Transverse colon (tissue), 4 donors: ENCODE measurements around the gene MTURN.

Experiments
- POLR2AphosphoS5 ChIP-seq, 3 donors: sonication (generic); formaldehyde crosslinking; IDR thresholded peaks; one replicate each; pipeline ENCODE4 v1.6.1; 2016; ENCODE audit warnings: antibody characterized with exemption in 3 of 3
- TF ChIP-seq, protein P1 (sequence below), 5 experiments: fragments of 200-600 bp in 3 of 5; fragments of 450-650 bp in 2 of 5; sonication (generic) in 3 of 5; IDR thresholded peaks; 1 replicate in 2 of 5; 2 replicates in 3 of 5; pipeline ENCODE4 v1.5.1; 2016 to 2017; ENCODE audit warnings: antibody characterized with exemption in 5 of 5, inconsistent platforms in 3 of 5, mild to moderate bottlenecking in 2 of 5, moderate library complexity in 1 of 5

DNA sequence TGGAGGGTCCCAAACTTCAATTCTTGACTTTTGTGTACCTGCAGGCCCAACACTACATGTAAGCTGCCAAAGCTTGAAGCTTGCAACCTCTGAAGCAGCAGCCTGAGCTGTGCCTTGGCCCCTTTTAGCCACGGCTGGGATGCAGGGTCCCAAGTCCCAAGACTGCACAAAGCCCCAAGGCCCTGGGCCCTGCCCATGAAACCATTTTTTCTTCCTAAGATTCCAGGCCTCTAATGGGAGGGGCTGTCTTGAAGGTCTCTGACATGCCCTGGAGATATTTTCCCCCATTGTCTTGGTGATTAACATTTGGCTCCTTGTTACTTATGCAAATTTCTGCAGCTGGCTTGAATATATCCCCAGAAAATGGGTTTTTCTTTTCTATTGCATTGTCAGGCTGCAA lies 52.7 kb downstream of the MTURN start:
- TF ChIP-seq, protein P1, sequence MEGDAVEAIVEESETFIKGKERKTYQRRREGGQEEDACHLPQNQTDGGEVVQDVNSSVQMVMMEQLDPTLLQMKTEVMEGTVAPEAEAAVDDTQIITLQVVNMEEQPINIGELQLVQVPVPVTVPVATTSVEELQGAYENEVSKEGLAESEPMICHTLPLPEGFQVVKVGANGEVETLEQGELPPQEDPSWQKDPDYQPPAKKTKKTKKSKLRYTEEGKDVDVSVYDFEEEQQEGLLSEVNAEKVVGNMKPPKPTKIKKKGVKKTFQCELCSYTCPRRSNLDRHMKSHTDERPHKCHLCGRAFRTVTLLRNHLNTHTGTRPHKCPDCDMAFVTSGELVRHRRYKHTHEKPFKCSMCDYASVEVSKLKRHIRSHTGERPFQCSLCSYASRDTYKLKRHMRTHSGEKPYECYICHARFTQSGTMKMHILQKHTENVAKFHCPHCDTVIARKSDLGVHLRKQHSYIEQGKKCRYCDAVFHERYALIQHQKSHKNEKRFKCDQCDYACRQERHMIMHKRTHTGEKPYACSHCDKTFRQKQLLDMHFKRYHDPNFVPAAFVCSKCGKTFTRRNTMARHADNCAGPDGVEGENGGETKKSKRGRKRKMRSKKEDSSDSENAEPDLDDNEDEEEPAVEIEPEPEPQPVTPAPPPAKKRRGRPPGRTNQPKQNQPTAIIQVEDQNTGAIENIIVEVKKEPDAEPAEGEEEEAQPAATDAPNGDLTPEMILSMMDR (IDR thresholded peaks at IDR 0.05): no peak
- no peak for TF ChIP-seq POLR2AphosphoS5 (IDR thresholded peaks at IDR 0.05)
